HCT116 (cell line): ENCODE measurements around the gene H3-3A. TPM values are rescaled to one million over a fixed set of nuclear protein-coding genes. Genes with fewer than 3 reads are reported as not detected.

Experiments
- ATAC-seq: fragments of 200-7000 bp; cut with Tn5 transposase; 2 replicates; pipeline ENCODE4 v1.9.1; 2020; ENCODE audit warnings: mild to moderate bottlenecking, moderate library complexity
- BruUV-seq: library from RNA; stranded (reverse); fragments of 400-500 nt; replicated peaks from 2 replicates; lab custom pipeline; 2021; lab: Mats Ljungman, UMichigan
- CTCF ChIA-PET: fragments of 300-600 bp; sonication (Branson Sonifier 250); formaldehyde crosslinking; loops from one replicate; lab custom pipeline; 2021; ENCODE audit warnings: antibody characterized with exemption; lab: Charles Lee
- POLR2A ChIA-PET: fragments of 300-600, 350-600 bp; sonication (Branson Sonifier 250); formaldehyde crosslinking; loops from one replicate; lab custom pipeline; 2021; ENCODE audit warnings: antibody characterized with exemption; lab: Charles Lee
- RAD21 ChIA-PET, 2 experiments: fragments of 300-600 bp; sonication (Branson Sonifier 250); formaldehyde crosslinking; loops; one replicate each; lab custom pipeline; 2023; ENCODE audit warnings: low total read pairs in 2 of 2; ENCODE audit not compliant: uncharacterized antibody in 2 of 2, unreplicated experiment in 2 of 2, low non-redundant PET in 1 of 2; lab: Charles Lee
- DNase-seq: peaks from one replicate; pipeline ENCODE4 v3.0.0-alpha.2; 2010; ENCODE audit warnings: low read depth, low spot score
- H2AFZ ChIP-seq: fragments of 200-600 bp; shearing (Covaris generic), sonication (generic); 2 replicates; pipeline ENCODE4 v1.6.1; 2017; ENCODE audit warnings: low read depth, mixed run types, mixed read lengths, antibody characterized with exemption, low read length; ENCODE audit not compliant: poor library complexity, severe bottlenecking
- H3K27ac ChIP-seq: 2 replicates; pipeline ENCODE4 v1.5.1; 2012; ENCODE audit warnings: low read depth, low read length
- H3K27me3 ChIP-seq: fragments of 200-600 bp; sonication (generic); 2 replicates; pipeline ENCODE4 v1.6.1; 2016; ENCODE audit warnings: mixed run types, low read length, mixed read lengths; ENCODE audit not compliant: insufficient read depth
- H3K36me3 ChIP-seq, 2 experiments: fragments of 200-500 bp in 1 of 2; fragments of 200-600 bp in 1 of 2; sonication (Bioruptor generic) in 1 of 2; sonication (generic) in 1 of 2; 2 replicates each; pipeline versions ENCODE4 v1.5.1 to v1.6.1; 2014 to 2016; ENCODE audit warnings: low read length in 2 of 2, inconsistent platforms in 1 of 2, mixed read lengths in 1 of 2, mixed run types in 1 of 2; ENCODE audit not compliant: insufficient read depth in 2 of 2, control insufficient read depth in 1 of 2
- H3K4me1 ChIP-seq, 2 experiments: fragments of 200-600 bp in 1 of 2; sonication (generic) in 1 of 2; 2 replicates each; pipeline versions ENCODE4 v1.5.1 to v1.6.1; 2012 to 2017; ENCODE audit warnings: low read length in 2 of 2, inconsistent platforms in 1 of 2, mild to moderate bottlenecking in 1 of 2, mixed read lengths in 1 of 2, mixed run types in 1 of 2, moderate library complexity in 1 of 2; ENCODE audit not compliant: insufficient read depth in 2 of 2, control insufficient read depth in 1 of 2
- H3K4me2 ChIP-seq: fragments of 200-600 bp; sonication (generic); 2 replicates; pipeline ENCODE4 v1.6.1; 2017; ENCODE audit warnings: mixed run types, low read length, mixed read lengths
- H3K4me3 ChIP-seq, 2 experiments: fragments of 200-600 bp in 1 of 2; sonication (generic) in 1 of 2; replicated peaks in 1 of 2; 2 replicates each; pipeline ENCODE4 v1.5.1; 2011 to 2016; ENCODE audit warnings: low read length in 2 of 2, control low read depth in 1 of 2, low read depth in 1 of 2, mild to moderate bottlenecking in 1 of 2, mixed read lengths in 1 of 2, mixed run types in 1 of 2
- H3K79me2 ChIP-seq: fragments of 200-600 bp; sonication (generic); 2 replicates; pipeline ENCODE4 v1.6.1; 2017; ENCODE audit warnings: mild to moderate bottlenecking, mixed run types, low read length, moderate library complexity, mixed read lengths; ENCODE audit not compliant: insufficient read depth
- H3K9ac ChIP-seq: fragments of 200-600 bp; sonication (generic); 2 replicates; pipeline ENCODE4 v1.6.1; 2016; ENCODE audit warnings: low read length, mixed read lengths
- H3K9me2 ChIP-seq: fragments of 200-600 bp; sonication (generic), shearing (Covaris generic); 2 replicates; pipeline ENCODE4 v1.6.1; 2017; ENCODE audit warnings: mixed run types, mild to moderate bottlenecking, moderate library complexity; ENCODE audit not compliant: insufficient read depth
- H3K9me3 ChIP-seq, 2 experiments: fragments of 200-500 bp in 1 of 2; fragments of 200-600 bp in 1 of 2; sonication (Bioruptor generic) in 1 of 2; sonication (generic) in 1 of 2; 2 replicates each; pipeline ENCODE4 v1.6.1; 2014 to 2017; ENCODE audit warnings: low read length in 2 of 2, mixed read lengths in 2 of 2, inconsistent platforms in 1 of 2, low read depth in 1 of 2, mild to moderate bottlenecking in 1 of 2, mixed run types in 1 of 2, moderate library complexity in 1 of 2; ENCODE audit not compliant: control insufficient read depth in 1 of 2, insufficient read depth in 1 of 2
- H4K20me1 ChIP-seq: fragments of 200-600 bp; sonication (generic), shearing (Covaris generic); 2 replicates; pipeline ENCODE4 v1.6.1; 2017; ENCODE audit warnings: mixed run types, mild to moderate bottlenecking, moderate library complexity; ENCODE audit not compliant: insufficient read depth
- ATF3 ChIP-seq: IDR thresholded peaks from 2 replicates; pipeline ENCODE4 v1.6.1; 2012
- CBX3 ChIP-seq: IDR thresholded peaks from 2 replicates; pipeline ENCODE4 v1.6.1; 2012; ENCODE audit warnings: low read depth
- CTCF ChIP-seq, 3 experiments: fragments of 200-600 bp in 1 of 3; sonication (generic) in 1 of 3; IDR thresholded peaks in 2 of 3; conservative IDR thresholded peaks in 1 of 3; 2 replicates each; pipeline ENCODE4 v1.5.1; 2012 to 2017; ENCODE audit warnings: low read depth in 2 of 3, low read length in 2 of 3, antibody characterized with exemption in 1 of 3, borderline replicate concordance in 1 of 3, control low read depth in 1 of 3, mild to moderate bottlenecking in 1 of 3, mixed read lengths in 1 of 3, mixed run types in 1 of 3, moderate library complexity in 1 of 3; ENCODE audit not compliant: insufficient read depth in 1 of 3
- EGR1 ChIP-seq: IDR thresholded peaks from 2 replicates; pipeline ENCODE4 v1.6.1; 2012; ENCODE audit warnings: low read depth
- ELF1 ChIP-seq: IDR thresholded peaks from 2 replicates; pipeline ENCODE4 v1.6.1; 2012; ENCODE audit warnings: low read depth, borderline replicate concordance
- EZH2 ChIP-seq: fragments of 200-600 bp; sonication (generic); IDR thresholded peaks from 2 replicates; pipeline ENCODE4 v1.6.1; 2017; ENCODE audit warnings: antibody characterized with exemption, mixed run types
- FOSL1 ChIP-seq: IDR thresholded peaks from 2 replicates; pipeline ENCODE4 v1.6.1; 2012; ENCODE audit warnings: low read depth
- JUND ChIP-seq: IDR thresholded peaks from 2 replicates; pipeline ENCODE4 v1.6.1; 2012
- MAX ChIP-seq: IDR thresholded peaks from 2 replicates; pipeline ENCODE4 v1.6.1; 2012
- POLR2A ChIP-seq: IDR thresholded peaks from 2 replicates; pipeline ENCODE4 v1.7.0; 2011; ENCODE audit warnings: borderline replicate concordance; ENCODE audit not compliant: insufficient read depth, insufficient read length; ENCODE audit errors: extremely low read depth
- POLR2AphosphoS5 ChIP-seq: IDR thresholded peaks from 2 replicates; pipeline ENCODE4 v1.6.1; 2011; ENCODE audit warnings: mild to moderate bottlenecking, low read depth, low read length, moderate library complexity
- REST ChIP-seq: IDR thresholded peaks from 2 replicates; pipeline ENCODE4 v1.6.1; 2012; ENCODE audit warnings: low read depth
- SIN3A ChIP-seq: IDR thresholded peaks from 2 replicates; pipeline ENCODE4 v1.6.1; 2012; ENCODE audit warnings: low read depth
- SP1 ChIP-seq: IDR thresholded peaks from 2 replicates; pipeline ENCODE4 v1.6.1; 2012; ENCODE audit warnings: low read depth
- SRF ChIP-seq: IDR thresholded peaks from 2 replicates; pipeline ENCODE4 v1.6.1; 2012; ENCODE audit warnings: low read depth
- TCF7L2 ChIP-seq: IDR thresholded peaks from 2 replicates; pipeline ENCODE4 v1.7.0; 2011; ENCODE audit warnings: borderline replicate concordance, inconsistent platforms; ENCODE audit not compliant: insufficient read depth, insufficient read length; ENCODE audit errors: extremely low read depth
- YY1 ChIP-seq: IDR thresholded peaks from 2 replicates; pipeline ENCODE4 v1.6.1; 2011; ENCODE audit warnings: low read length, low read depth, moderate library complexity, mild to moderate bottlenecking; ENCODE audit not compliant: insufficient replicate concordance; ENCODE audit errors: extremely low read depth
- ZBTB33 ChIP-seq: IDR thresholded peaks from 2 replicates; pipeline ENCODE4 v1.6.1; 2011; ENCODE audit warnings: mild to moderate bottlenecking, low read length, moderate library complexity; ENCODE audit not compliant: insufficient replicate concordance; ENCODE audit errors: extremely low read depth
- ZNF274 ChIP-seq: fragments of 200-500 bp; sonication (Bioruptor generic); IDR thresholded peaks from 2 replicates; pipeline ENCODE4 v1.6.1; 2014; ENCODE audit warnings: mild to moderate bottlenecking, low read depth, low read length, inconsistent platforms
- intact Hi-C: fragments of 100-400 bp; cut with micrococcal nuclease; formaldehyde crosslinking; loops from 2 replicates; pipeline ENCODE4 v1.10.0; 2022
- total RNA-seq: library from RNA; stranded (reverse); gene quantifications from one replicate; pipeline ENCODE4 v1.2.1, GENCODE V29; 2021; ENCODE audit not compliant: unreplicated experiment

H3-3A gene
- total RNA-seq, 1 experiment from 2014 or later, result 386 TPM

GRCh38 chr1:226033582-226033981, 28.9 kb upstream of the H3-3A start (continued):
- TF ChIP-seq EGR1, result no peak

GRCh38 chr1:226033991-226034390, 28.5 kb upstream of the H3-3A start:
- no peak for ATAC-seq
- BruUV-seq, result no TSS peak
- no peak overlapping the region for H3K4me2 ChIP-seq
- no peaks in the 10 kb centered on the region for H4K20me1 ChIP-seq
- intact Hi-C loops, result no loop called here
- CTCF ChIA-PET, result no interaction called here
- no peak overlapping the region for H3K4me3 ChIP-seq
- POLR2A ChIA-PET, result interaction anchor here (1.1 kb wide), 1 partner anchor 28 kb away, joined by 3 read pairs; no protein-coding TSS in a partner anchor
- no peaks in the 10 kb centered on the region; the same call in 1 of the 2 replicates for H3K9me2 ChIP-seq
- DNase-seq, result no peak
- no peaks in the 10 kb centered on the region for H3K79me2 ChIP-seq
- no peaks in the 10 kb centered on the region for H3K36me3 ChIP-seq
- no peak overlapping the region for H3K9ac ChIP-seq
- H3K4me1 ChIP-seq, result no peaks in the 10 kb centered on the region
- no peaks in the 10 kb centered on the region for H3K9me3 ChIP-seq
- H3K27me3 ChIP-seq, result no peaks in the 10 kb centered on the region
- TF ChIP-seq EGR1 (no peak), CTCF (IDR thresholded peaks at IDR 0.05 in 2 of 3, conservative IDR thresholded peaks at IDR 0.05 in 1 of 3; ENCODE audit: borderline replicate concordance in 1 of 3, insufficient read depth in 1 of 3, low read depth in 2 of 3, low read length in 2 of 3) (no peak), SP1 (no peak), REST (no peak), ZBTB33 (no peak), ELF1 (no peak), FOSL1 (no peak), SIN3A (no peak), POLR2A (no peak), ATF3 (no peak), POLR2AphosphoS5 (no peak), MAX (no peak), EZH2 (no peak), ZNF274 (no peak), JUND (no peak), TCF7L2 (no peak), SRF (no peak), CBX3 (no peak), YY1 (no peak)
- no peak overlapping the region for H3K27ac ChIP-seq
- no peak overlapping the region for H2AFZ ChIP-seq
- RAD21 ChIA-PET, result interaction anchor here in 1 of 2 experiments (0.7 kb wide), 1 partner anchor 11 kb away, joined by 4 read pairs; no protein-coding TSS in a partner anchor
